Panc1 (cell line): ENCODE data around the gene CAPS. TPM values are rescaled to one million over a fixed set of nuclear protein-coding genes. Genes with fewer than 3 reads are reported as not detected.

ENCODE experiments used
- ATAC-seq: fragments of 200-7000 bp; cut with Tn5 transposase; 2 replicates; pipeline ENCODE4 v1.9.1; 2020; ENCODE audit warnings: mild to moderate bottlenecking, moderate library complexity
- BruUV-seq: library from RNA; stranded (reverse); fragments of 400-500 nt; replicated peaks from 2 replicates; lab custom pipeline; 2021; lab: Mats Ljungman, UMichigan
- CTCF ChIA-PET: fragments of 300-600 bp; sonication (Branson Sonifier 250); formaldehyde crosslinking; loops from one replicate; lab custom pipeline; 2022; ENCODE audit warnings: antibody characterized with exemption; lab: Charles Lee
- POLR2A ChIA-PET: fragments of 300-600 bp; sonication (Branson Sonifier 250); formaldehyde crosslinking; loops from one replicate; lab custom pipeline; 2022; ENCODE audit warnings: antibody characterized with exemption; lab: Charles Lee
- DNase-seq: peaks from one replicate; pipeline ENCODE4 v3.0.0-alpha.2; 2010; ENCODE audit warnings: low read depth, low spot score
- H3K27ac ChIP-seq: 2 replicates; pipeline ENCODE4 v1.5.1; 2011; ENCODE audit warnings: mild to moderate bottlenecking, low read length, inconsistent platforms
- H3K27me3 ChIP-seq: fragments of 200-500 bp; sonication (Bioruptor generic); 2 replicates; pipeline ENCODE4 v1.6.0; 2014; ENCODE audit warnings: low read length, inconsistent platforms; ENCODE audit not compliant: control insufficient read depth, insufficient read depth
- H3K36me3 ChIP-seq: fragments of 200-500 bp; sonication (Bioruptor generic); 2 replicates; pipeline ENCODE4 v1.5.1; 2014; ENCODE audit warnings: inconsistent platforms, mild to moderate bottlenecking, low read length, moderate library complexity; ENCODE audit not compliant: control insufficient read depth, insufficient read depth
- H3K4me1 ChIP-seq: 2 replicates; pipeline ENCODE4 v1.5.1; 2011; ENCODE audit warnings: inconsistent platforms, mild to moderate bottlenecking, low read length, moderate library complexity; ENCODE audit not compliant: control insufficient read depth, insufficient read depth
- H3K4me3 ChIP-seq, 2 experiments: 2 replicates each; pipeline ENCODE4 v1.5.1; 2011 to 2012; ENCODE audit warnings: low read depth in 2 of 2, low read length in 2 of 2, mild to moderate bottlenecking in 2 of 2, inconsistent platforms in 1 of 2, moderate library complexity in 1 of 2
- H3K9me3 ChIP-seq: fragments of 200-500 bp; sonication (Bioruptor generic); 2 replicates; pipeline ENCODE4 v1.5.1; 2014; ENCODE audit warnings: low read depth, mild to moderate bottlenecking, inconsistent platforms, low read length, moderate library complexity; ENCODE audit not compliant: control insufficient read depth, insufficient read depth
- POLR2AphosphoS5 ChIP-seq: IDR thresholded peaks from 2 replicates; pipeline ENCODE4 v1.6.1; 2012; ENCODE audit warnings: mild to moderate bottlenecking, low read depth, low read length, moderate library complexity
- SIN3A ChIP-seq: IDR thresholded peaks from 2 replicates; pipeline ENCODE4 v1.6.1; 2012; ENCODE audit warnings: low read depth, mild to moderate bottlenecking, low read length, moderate library complexity, borderline replicate concordance; ENCODE audit not compliant: insufficient read depth
- TCF7L2 ChIP-seq: IDR thresholded peaks from 2 replicates; pipeline ENCODE4 v1.6.1; 2011; ENCODE audit warnings: mild to moderate bottlenecking, low read depth, low read length, inconsistent platforms
- in situ Hi-C: cut with HindIII; loops from 2 replicates; pipeline ENCODE4 v1.10.0; 2016; ENCODE audit warnings: low sequenced_read_pairs, low pct_unique_long_range_greater_than_20kb
- intact Hi-C: fragments of 100-400 bp; cut with micrococcal nuclease; formaldehyde crosslinking; loops from one replicate; pipeline ENCODE4 v1.10.0; 2022; ENCODE audit not compliant: unreplicated experiment
- total RNA-seq: library from RNA; stranded (reverse); gene quantifications from one replicate; pipeline ENCODE4 v1.2.1, GENCODE V29; 2021; ENCODE audit not compliant: unreplicated experiment
- TF ChIP-seq, protein P1 (sequence below): fragments of 450-650 bp; IDR thresholded peaks from 2 replicates; pipeline ENCODE4 v1.5.1; 2017; ENCODE audit warnings: mild to moderate bottlenecking
- TF ChIP-seq, protein P2 (sequence below), 2 experiments: IDR thresholded peaks; 2 replicates each; pipeline ENCODE4 v1.6.1; 2011 to 2012; ENCODE audit warnings: low read depth in 2 of 2, control low read depth in 1 of 2, low read length in 1 of 2, mild to moderate bottlenecking in 1 of 2, moderate library complexity in 1 of 2; ENCODE audit not compliant: insufficient read depth in 1 of 2

The CAPS gene
- total RNA-seq, 1 experiment from 2014 or later, result 9.2 TPM

DNA sequence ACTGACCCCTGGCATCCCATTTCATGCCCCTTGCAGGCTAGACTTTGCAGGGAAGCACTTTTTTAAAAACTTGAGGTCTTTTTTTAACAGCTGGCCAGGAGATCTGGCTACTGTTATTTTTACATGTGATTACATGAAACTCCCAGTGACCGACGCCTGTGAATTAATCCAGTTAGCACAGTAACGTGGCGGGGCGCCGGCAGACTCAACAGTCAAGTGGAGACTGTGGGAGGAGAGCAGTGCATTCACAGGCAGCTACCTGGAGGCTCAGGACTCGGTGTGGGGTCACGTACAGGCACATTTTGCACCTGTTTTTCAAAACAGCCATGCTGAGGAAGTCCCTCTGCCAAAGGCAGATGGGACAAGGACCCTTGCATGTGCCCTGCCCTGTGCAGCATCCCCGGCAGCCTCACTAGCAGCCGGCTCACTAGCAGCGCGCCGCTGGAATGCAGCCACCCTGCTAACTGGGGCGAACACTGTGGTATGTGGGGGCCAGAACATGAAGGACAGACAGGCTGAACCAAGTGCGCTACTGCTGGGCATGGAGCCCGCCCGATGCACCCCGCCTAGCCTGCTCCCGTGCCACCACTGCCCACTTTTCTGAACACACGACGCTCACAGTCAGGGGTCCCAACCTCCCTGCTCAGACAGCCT, 18.7 kb downstream of the CAPS start:
- BruUV-seq, result no TSS peak
- ATAC-seq, result no peak
- no peaks in the 10 kb centered on the region; the same call in 1 of the 2 replicates for H3K36me3 ChIP-seq
- no peak overlapping the region for H3K4me3 ChIP-seq
- no peak for DNase-seq
- in situ Hi-C loops, result no loop called here
- H3K9me3 ChIP-seq, result no peaks in the 10 kb centered on the region
- TF ChIP-seq POLR2AphosphoS5 (no peak), SIN3A (no peak), TCF7L2 (no peak)
- TF ChIP-seq, protein P1, sequence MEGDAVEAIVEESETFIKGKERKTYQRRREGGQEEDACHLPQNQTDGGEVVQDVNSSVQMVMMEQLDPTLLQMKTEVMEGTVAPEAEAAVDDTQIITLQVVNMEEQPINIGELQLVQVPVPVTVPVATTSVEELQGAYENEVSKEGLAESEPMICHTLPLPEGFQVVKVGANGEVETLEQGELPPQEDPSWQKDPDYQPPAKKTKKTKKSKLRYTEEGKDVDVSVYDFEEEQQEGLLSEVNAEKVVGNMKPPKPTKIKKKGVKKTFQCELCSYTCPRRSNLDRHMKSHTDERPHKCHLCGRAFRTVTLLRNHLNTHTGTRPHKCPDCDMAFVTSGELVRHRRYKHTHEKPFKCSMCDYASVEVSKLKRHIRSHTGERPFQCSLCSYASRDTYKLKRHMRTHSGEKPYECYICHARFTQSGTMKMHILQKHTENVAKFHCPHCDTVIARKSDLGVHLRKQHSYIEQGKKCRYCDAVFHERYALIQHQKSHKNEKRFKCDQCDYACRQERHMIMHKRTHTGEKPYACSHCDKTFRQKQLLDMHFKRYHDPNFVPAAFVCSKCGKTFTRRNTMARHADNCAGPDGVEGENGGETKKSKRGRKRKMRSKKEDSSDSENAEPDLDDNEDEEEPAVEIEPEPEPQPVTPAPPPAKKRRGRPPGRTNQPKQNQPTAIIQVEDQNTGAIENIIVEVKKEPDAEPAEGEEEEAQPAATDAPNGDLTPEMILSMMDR, result no peak
- TF ChIP-seq, protein P2, sequence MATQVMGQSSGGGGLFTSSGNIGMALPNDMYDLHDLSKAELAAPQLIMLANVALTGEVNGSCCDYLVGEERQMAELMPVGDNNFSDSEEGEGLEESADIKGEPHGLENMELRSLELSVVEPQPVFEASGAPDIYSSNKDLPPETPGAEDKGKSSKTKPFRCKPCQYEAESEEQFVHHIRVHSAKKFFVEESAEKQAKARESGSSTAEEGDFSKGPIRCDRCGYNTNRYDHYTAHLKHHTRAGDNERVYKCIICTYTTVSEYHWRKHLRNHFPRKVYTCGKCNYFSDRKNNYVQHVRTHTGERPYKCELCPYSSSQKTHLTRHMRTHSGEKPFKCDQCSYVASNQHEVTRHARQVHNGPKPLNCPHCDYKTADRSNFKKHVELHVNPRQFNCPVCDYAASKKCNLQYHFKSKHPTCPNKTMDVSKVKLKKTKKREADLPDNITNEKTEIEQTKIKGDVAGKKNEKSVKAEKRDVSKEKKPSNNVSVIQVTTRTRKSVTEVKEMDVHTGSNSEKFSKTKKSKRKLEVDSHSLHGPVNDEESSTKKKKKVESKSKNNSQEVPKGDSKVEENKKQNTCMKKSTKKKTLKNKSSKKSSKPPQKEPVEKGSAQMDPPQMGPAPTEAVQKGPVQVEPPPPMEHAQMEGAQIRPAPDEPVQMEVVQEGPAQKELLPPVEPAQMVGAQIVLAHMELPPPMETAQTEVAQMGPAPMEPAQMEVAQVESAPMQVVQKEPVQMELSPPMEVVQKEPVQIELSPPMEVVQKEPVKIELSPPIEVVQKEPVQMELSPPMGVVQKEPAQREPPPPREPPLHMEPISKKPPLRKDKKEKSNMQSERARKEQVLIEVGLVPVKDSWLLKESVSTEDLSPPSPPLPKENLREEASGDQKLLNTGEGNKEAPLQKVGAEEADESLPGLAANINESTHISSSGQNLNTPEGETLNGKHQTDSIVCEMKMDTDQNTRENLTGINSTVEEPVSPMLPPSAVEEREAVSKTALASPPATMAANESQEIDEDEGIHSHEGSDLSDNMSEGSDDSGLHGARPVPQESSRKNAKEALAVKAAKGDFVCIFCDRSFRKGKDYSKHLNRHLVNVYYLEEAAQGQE (IDR thresholded peaks at IDR 0.05; ENCODE audit: insufficient read depth in 1 of 2, low read depth in 2 of 2, low read length in 1 of 2), result no peak
- POLR2A ChIA-PET, result no interaction called here
- no peaks in the 10 kb centered on the region; the same call in 1 of the 2 replicates for H3K4me1 ChIP-seq
- no peaks in the 10 kb centered on the region for H3K27me3 ChIP-seq
- no peak overlapping the region for H3K27ac ChIP-seq
- CTCF ChIA-PET, result no interaction called here
- intact Hi-C loops, result no loop called here

DNA sequence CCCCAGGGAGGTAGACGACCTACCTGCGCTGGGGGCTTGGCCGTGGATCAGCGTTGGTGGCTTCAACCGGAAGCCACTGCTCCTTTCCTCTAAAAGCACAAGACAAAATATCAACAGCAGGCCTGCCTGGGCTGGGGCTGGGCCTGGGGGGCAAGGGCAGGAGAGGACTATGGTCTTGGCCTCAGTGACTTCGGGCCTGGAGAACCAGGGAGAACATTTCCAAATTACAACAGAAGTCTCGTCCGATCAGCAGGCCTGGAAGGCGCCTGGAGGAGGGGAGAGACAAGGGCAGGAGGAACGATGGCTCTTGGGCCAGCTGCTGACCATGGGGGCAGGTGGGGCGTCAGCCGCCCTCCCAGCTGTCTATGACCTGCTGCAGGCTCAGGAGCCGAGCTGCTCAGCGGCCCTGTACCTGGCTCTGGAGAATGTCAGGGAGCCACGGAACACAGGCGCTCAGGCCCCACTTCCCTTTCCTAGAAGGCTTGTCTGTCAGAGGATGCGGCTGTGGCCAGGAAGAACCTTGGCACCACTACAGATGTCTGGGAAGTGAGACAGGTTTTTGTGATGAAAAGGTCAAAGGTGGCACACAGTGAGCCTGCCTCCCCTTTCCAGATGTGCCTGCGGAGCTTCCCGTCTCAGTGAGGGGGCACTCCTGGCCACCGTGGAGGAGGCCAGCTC, 19.5 kb downstream of the CAPS start:
- TF ChIP-seq, protein P2 (IDR thresholded peaks at IDR 0.05; ENCODE audit: insufficient read depth in 1 of 2, low read depth in 2 of 2, low read length in 1 of 2), result no peak
- no peak for TF ChIP-seq POLR2AphosphoS5
- no peak for TF ChIP-seq SIN3A
- no peak for TF ChIP-seq TCF7L2
- TF ChIP-seq, protein P1, result no peak
- intact Hi-C loops (no loop called here), in situ Hi-C loops (no loop called here)
- no TSS peak for BruUV-seq
- no peak overlapping the region for H3K27ac ChIP-seq
- ChIA-PET CTCF (no interaction called here), POLR2A (no interaction called here)
- no peaks in the 10 kb centered on the region; the same call in 1 of the 2 replicates for H3K36me3 ChIP-seq
- no peaks in the 10 kb centered on the region; the same call in 1 of the 2 replicates for H3K4me1 ChIP-seq
- H3K27me3 ChIP-seq, result no peaks in the 10 kb centered on the region
- ATAC-seq, result no peak
- no peak overlapping the region for H3K4me3 ChIP-seq
- no peaks in the 10 kb centered on the region for H3K9me3 ChIP-seq
- no peak for DNase-seq
